H1 (cell line): ENCODE measurements around the gene COA1. TPM values are rescaled to one million over a fixed set of nuclear protein-coding genes. Genes with fewer than 3 reads are reported as not detected.

Experiments
- BACH1 ChIP-seq: IDR thresholded peaks from 2 replicates; pipeline ENCODE4 v1.6.1; 2012; ENCODE audit warnings: low read length, improper control_type of control experiment
- EP300 ChIP-seq, 2 experiments: IDR thresholded peaks; 1 replicate in 1 of 2; 2 replicates in 1 of 2; pipeline ENCODE4 v1.6.1; 2011 to 2012; ENCODE audit warnings: low read depth in 2 of 2, low read length in 2 of 2, mild to moderate bottlenecking in 2 of 2, borderline replicate concordance in 1 of 2, inconsistent platforms in 1 of 2, moderate library complexity in 1 of 2
- RBBP5 ChIP-seq: IDR thresholded peaks from 2 replicates; pipeline ENCODE4 v1.7.1; 2012; ENCODE audit warnings: low read depth, mild to moderate bottlenecking, inconsistent platforms, low read length, moderate library complexity, borderline replicate concordance
- SUZ12 ChIP-seq: fragments of 200-600 bp; sonication (generic); IDR thresholded peaks from 2 replicates; pipeline ENCODE4 v1.6.1; 2012; ENCODE audit warnings: mild to moderate bottlenecking, inconsistent platforms, low read length, moderate library complexity, mixed read lengths
- polyA plus RNA-seq, 7 experiments: library from polyadenylated mRNA; depleted of rRNA in 3 of 7; stranded (reverse) in 5 of 7; unstranded in 2 of 7; fragments of >200 nt in 5 of 7; fragments of 200-250 nt in 2 of 7; gene quantifications; 1 replicate in 5 of 7; 2 replicates in 1 of 7; 4 replicates in 1 of 7; pipeline versions ENCODE4 v1.2.1 to v1.2.3, GENCODE V29; 2011 to 2013; ENCODE audit warnings: missing spikeins in 2 of 7, mixed read lengths in 2 of 7
- total RNA-seq: library from RNA; stranded (reverse); fragmentation: NEBNext Ultra II Directional; extraction: Animal tissue kit (Norgen Biotek cat#: 25700); gene quantifications from 2 replicates; pipeline ENCODE4 v1.2.1, GENCODE V29; 2021

The COA1 gene
- total and polyA plus RNA-seq, 2 of the 8 experiments (the other 6 are each of a cell fraction or from before 2014, with no cell fraction given): 98.6 to 143 TPM

- TF ChIP-seq SUZ12 (no peak), RBBP5 (no peak), BACH1 (no peak), EP300 (IDR thresholded peaks at IDR 0.05; ENCODE audit: borderline replicate concordance in 1 of 2, low read depth in 2 of 2, low read length in 2 of 2) (no peak)
These were observed 36.5 kb downstream of the COA1 start (continued) for GRCh38 chr7:43692582-43693373.
